Dermis microvascular lymphatic vessel endothelial cell (primary cell): ENCODE data around the gene MYL6. TPM values are rescaled to one million over a fixed set of nuclear protein-coding genes. Genes with fewer than 3 reads are reported as not detected.
"Not testable (repeated sequence)": the region's sequence is repeated elsewhere in the genome, so short reads cannot be mapped to it uniquely, and the experiment has no call there.

Source experiments
- DNase-seq, 2 donors: peaks; one replicate each; pipeline versions ENCODE4 v3.0.0 to v3.0.0-alpha.2; 2010; ENCODE audit warnings: low read depth in 2 of 2
- total RNA-seq: library from RNA; depleted of rRNA; stranded (reverse); fragments of >200 nt; gene quantifications from 2 replicates; pipeline ENCODE4 v1.2.1, GENCODE V29; 2014

The MYL6 gene
- 2,234 and 2,594 TPM in 2 replicates for total RNA-seq

GRCh38 chr12:56158029-56158925 is at the start of gene MYL6:
TSS of gene MYL6 (plus strand) at chr12:56158359. CDS start at chr12:56158402, 43 bp downstream.
- DNase-seq: peak; percentile 97 to 99

GRCh38 chr12:56110571-56110970 is 47.6 kb upstream of the MYL6 start:
- no peak for DNase-seq

- DNase-seq: no peak
These were observed 44.1 kb upstream of the MYL6 start for GRCh38 chr12:56114084-56114483.

- no peak for DNase-seq
These were observed 42.8 kb upstream of the MYL6 start for GRCh38 chr12:56115329-56115728.

- peak; percentile 88 to 95 for DNase-seq
These were observed 41.7 kb upstream of the MYL6 start, which contains the start of gene RPL41 for GRCh38 chr12:56116267-56117081. TSS of gene RPL41 (plus strand) at chr12:56116633.

- not testable (repeated sequence) for DNase-seq
These were observed 41.0 kb upstream of the MYL6 start for GRCh38 chr12:56117082-56117706.

GRCh38 chr12:56117778-56118687 is 40.1 kb upstream of the MYL6 start, which contains the start of gene ZC3H10:
TSS of gene ZC3H10 (plus strand) at chr12:56118266. CDS start at chr12:56120563, 2,297 bp downstream.
- peak; percentile 99 for DNase-seq

GRCh38 chr12:56118688-56119357 is 39.3 kb upstream of the MYL6 start:
- DNase-seq: no peak

- peak; percentile 83 to 92 for DNase-seq
These were observed 38.8 kb upstream of the MYL6 start for GRCh38 chr12:56119361-56119796.

- no peak for DNase-seq
These were observed 37.9 kb upstream of the MYL6 start for GRCh38 chr12:56120158-56120846.

GRCh38 chr12:56121204-56121870 is 36.8 kb upstream of the MYL6 start:
- no peak for DNase-seq

- no peak for DNase-seq
These were observed 35.5 kb upstream of the MYL6 start for GRCh38 chr12:56122637-56123036.

- DNase-seq: no peak
These were observed 34.0 kb upstream of the MYL6 start for GRCh38 chr12:56124133-56124532.

GRCh38 chr12:56126732-56127239 is 31.4 kb upstream of the MYL6 start:
- DNase-seq: no peak

- no peak for DNase-seq
These were observed 30.7 kb upstream of the MYL6 start for GRCh38 chr12:56127485-56127887.

- DNase-seq: peak; percentile 99 to 100
These were observed 30.1 kb upstream of the MYL6 start, which contains the start of gene ESYT1 for GRCh38 chr12:56127888-56128669. TSS of gene ESYT1 (plus strand) at chr12:56128267. CDS start at chr12:56128320, 53 bp downstream.

GRCh38 chr12:56128670-56129205 is 29.4 kb upstream of the MYL6 start:
- peak in 1 of 2 donors; percentile 36 for DNase-seq
